WTC11 (cell line): ENCODE data around the gene ENTHD1. TPM values are rescaled to one million over a fixed set of nuclear protein-coding genes. Genes with fewer than 3 reads are reported as not detected.
A peak's percentile ranks its signal among the peaks of the same experiment; 100 is the strongest.

Source experiments
- ATAC-seq: fragments of 200-7000 bp; cut with Tn5 transposase; 2 replicates; pipeline ENCODE4 v1.10.0; 2021; ENCODE audit warnings: mild to moderate bottlenecking, moderate library complexity
- CTCF ChIA-PET: fragments of 300-600 bp; sonication (Branson Sonifier 250); formaldehyde crosslinking; loops from one replicate; lab custom pipeline; 2021; ENCODE audit warnings: antibody characterized with exemption; lab: Charles Lee
- POLR2A ChIA-PET: fragments of 350-600 bp; sonication (Branson Sonifier 250); formaldehyde crosslinking; loops from one replicate; lab custom pipeline; 2021; ENCODE audit warnings: antibody characterized with exemption; lab: Charles Lee
- DNase-seq: peaks from one replicate; pipeline ENCODE4 v3.0.0; 2021; ENCODE audit warnings: low spot score
- H3K27ac Mint-ChIP-seq: 2 replicates; pipeline ENCODE4 v1.8.0; 2021; ENCODE audit warnings: mixed read lengths
- H3K27me3 Mint-ChIP-seq: 2 replicates; pipeline ENCODE4 v1.8.0; 2021; ENCODE audit warnings: low read depth, mild to moderate bottlenecking, moderate library complexity, mixed read lengths
- H3K36me3 Mint-ChIP-seq: 2 replicates; pipeline ENCODE4 v1.8.0; 2021; ENCODE audit warnings: mixed read lengths
- H3K4me1 Mint-ChIP-seq: 2 replicates; pipeline ENCODE4 v1.8.0; 2022; ENCODE audit warnings: mixed read lengths
- H3K4me3 Mint-ChIP-seq: 2 replicates; pipeline ENCODE4 v1.8.0; 2021; ENCODE audit warnings: mild to moderate bottlenecking, moderate library complexity, mixed read lengths
- H3K9me3 Mint-ChIP-seq: 2 replicates; pipeline ENCODE4 v1.8.0; 2021; ENCODE audit warnings: mixed read lengths
- ATF1 ChIP-seq: sonication (generic); formaldehyde crosslinking; IDR thresholded peaks from 2 replicates; pipeline ENCODE4 v1.8.1; 2023; ENCODE audit warnings: mild to moderate bottlenecking, moderate library complexity, missing genetic modification reagents
- CTCF ChIP-seq: fragments of 200-600 bp; IDR thresholded peaks from 2 replicates; pipeline ENCODE4 v1.8.0; 2022; ENCODE audit warnings: antibody characterized with exemption
- EMX1 ChIP-seq: fragments of 250-450 bp; sonication (Bioruptor Pico); IDR thresholded peaks from 2 replicates; pipeline ENCODE4 v1.8.0; 2021; ENCODE audit warnings: mild to moderate bottlenecking
- GTF2I ChIP-seq: fragments of 250-450 bp; sonication (Bioruptor Pico); conservative IDR thresholded peaks from 2 replicates; pipeline ENCODE4 v1.4.0; 2021; ENCODE audit warnings: mild to moderate bottlenecking
- HMGA2 ChIP-seq: fragments of 250-450 bp; sonication (Bioruptor Pico); IDR thresholded peaks from 2 replicates; pipeline ENCODE4 v1.4.0; 2021; ENCODE audit warnings: mild to moderate bottlenecking, moderate library complexity
- NR2C2 ChIP-seq: sonication (generic); formaldehyde crosslinking; IDR thresholded peaks from 2 replicates; pipeline ENCODE4 v1.8.0; 2022; ENCODE audit warnings: mild to moderate bottlenecking, missing genetic modification reagents
- PRRX2 ChIP-seq: fragments of 250-450 bp; sonication (Bioruptor Pico); IDR thresholded peaks from 2 replicates; pipeline ENCODE4 v1.8.0; 2021; ENCODE audit warnings: mild to moderate bottlenecking
- SMAD3 ChIP-seq: sonication (generic); formaldehyde crosslinking; IDR thresholded peaks from 2 replicates; pipeline ENCODE4 v1.8.0; 2022; ENCODE audit warnings: missing genetic modification reagents, mild to moderate bottlenecking, borderline replicate concordance
- TEAD1 ChIP-seq: sonication (generic); formaldehyde crosslinking; IDR thresholded peaks from 2 replicates; pipeline ENCODE4 v1.8.0; 2022; ENCODE audit warnings: mild to moderate bottlenecking, missing genetic modification reagents
- ZMAT4 ChIP-seq: fragments of 250-450 bp; sonication (Bioruptor Pico); IDR thresholded peaks from 2 replicates; pipeline ENCODE4 v1.9.0; 2021; ENCODE audit warnings: mild to moderate bottlenecking
- ZNF263 ChIP-seq: sonication (generic); formaldehyde crosslinking; IDR thresholded peaks from 2 replicates; pipeline ENCODE4 v1.8.1; 2022; ENCODE audit warnings: low read depth, mild to moderate bottlenecking, moderate library complexity, missing genetic modification reagents
- ZNF512 ChIP-seq: sonication (generic); formaldehyde crosslinking; IDR thresholded peaks from 2 replicates; pipeline ENCODE4 v1.8.1; 2022; ENCODE audit warnings: missing genetic modification reagents, borderline replicate concordance
- total RNA-seq: library from RNA; stranded (reverse); gene quantifications from 3 replicates; pipeline ENCODE4 v1.2.3, GENCODE V29; 2021
- TF ChIP-seq, protein P1 (sequence below): fragments of 250-450 bp; sonication (Bioruptor Pico); conservative IDR thresholded peaks from 2 replicates; pipeline ENCODE4 v1.9.0; 2021; ENCODE audit warnings: mild to moderate bottlenecking
- TF ChIP-seq, protein P2 (sequence below): sonication (generic); formaldehyde crosslinking; IDR thresholded peaks from 2 replicates; pipeline ENCODE4 v1.8.1; 2023; ENCODE audit warnings: mild to moderate bottlenecking, missing genetic modification reagents
- TF ChIP-seq, protein P3 (sequence below): sonication (generic); formaldehyde crosslinking; IDR thresholded peaks from 2 replicates; pipeline ENCODE4 v1.8.1; 2022; ENCODE audit warnings: low read depth, missing genetic modification reagents, borderline replicate concordance
- TF ChIP-seq, protein P4 (sequence below): sonication (generic); formaldehyde crosslinking; IDR thresholded peaks from 2 replicates; pipeline ENCODE4 v1.8.0; 2022; ENCODE audit warnings: mild to moderate bottlenecking, missing genetic modification reagents

The ENTHD1 gene
- total RNA-seq, 1 experiment from 2014 or later: not detected

GRCh38 chr22:39808081-39808480, 85.5 kb downstream of the ENTHD1 start:
- H3K27ac Mint-ChIP-seq: no peak overlapping the region
- CTCF ChIA-PET: interaction anchor here (0.5 to 1.5 kb wide), 27 partner anchors 11 to 273 kb away, joined by 3 to 15 read pairs (median 4); no protein-coding TSS in a partner anchor
- peaks cover under 1% of the 10 kb centered on the region for H3K27me3 Mint-ChIP-seq
- no peaks in the 10 kb centered on the region for H3K36me3 Mint-ChIP-seq
- H3K4me3 Mint-ChIP-seq: no peak overlapping the region
- ATAC-seq: peak; percentile 76
- TF ChIP-seq ZNF263 (no peak), CTCF (peak; percentile 43), NR2C2 (CRISPR knock-in tag) (no peak), ATF1 (CRISPR knock-in tag) (no peak), HMGA2 (CRISPR knock-in tag) (no peak)
- H3K9me3 Mint-ChIP-seq: no peaks in the 10 kb centered on the region
- POLR2A ChIA-PET: no interaction called here
- DNase-seq: peak; percentile 78
- peaks cover 3% of the 10 kb centered on the region; the same call in 1 of the 2 replicates for H3K4me1 Mint-ChIP-seq

DNA sequence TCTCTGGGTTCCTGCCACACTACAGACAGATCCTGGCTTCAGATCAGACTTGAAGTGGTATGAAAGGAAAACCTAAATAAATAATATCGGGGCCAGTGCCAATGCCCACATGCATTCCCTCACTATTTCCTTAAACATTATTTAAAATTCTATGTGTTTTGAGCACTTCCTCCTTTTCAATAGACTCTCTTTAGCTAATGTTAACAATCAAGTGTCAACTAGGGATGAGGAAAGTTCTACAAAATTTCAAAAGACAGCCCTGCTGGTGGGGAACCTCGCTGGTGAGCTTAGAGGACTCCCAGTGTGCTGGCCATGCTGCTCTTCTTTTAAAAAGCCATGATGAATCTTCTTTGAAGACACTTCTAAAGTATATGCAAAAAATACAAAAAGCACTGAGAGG, 87.5 kb downstream of the ENTHD1 start:
- no peaks in the 10 kb centered on the region for H3K9me3 Mint-ChIP-seq
- TF ChIP-seq PRRX2 (CRISPR knock-in tag) (no peak), ZMAT4 (CRISPR knock-in tag) (no peak), SMAD3 (no peak), ZNF512 (CRISPR knock-in tag) (no peak), EMX1 (CRISPR knock-in tag) (no peak), TEAD1 (CRISPR knock-in tag) (no peak), GTF2I (CRISPR knock-in tag) (no peak)
- TF ChIP-seq, protein P1, sequence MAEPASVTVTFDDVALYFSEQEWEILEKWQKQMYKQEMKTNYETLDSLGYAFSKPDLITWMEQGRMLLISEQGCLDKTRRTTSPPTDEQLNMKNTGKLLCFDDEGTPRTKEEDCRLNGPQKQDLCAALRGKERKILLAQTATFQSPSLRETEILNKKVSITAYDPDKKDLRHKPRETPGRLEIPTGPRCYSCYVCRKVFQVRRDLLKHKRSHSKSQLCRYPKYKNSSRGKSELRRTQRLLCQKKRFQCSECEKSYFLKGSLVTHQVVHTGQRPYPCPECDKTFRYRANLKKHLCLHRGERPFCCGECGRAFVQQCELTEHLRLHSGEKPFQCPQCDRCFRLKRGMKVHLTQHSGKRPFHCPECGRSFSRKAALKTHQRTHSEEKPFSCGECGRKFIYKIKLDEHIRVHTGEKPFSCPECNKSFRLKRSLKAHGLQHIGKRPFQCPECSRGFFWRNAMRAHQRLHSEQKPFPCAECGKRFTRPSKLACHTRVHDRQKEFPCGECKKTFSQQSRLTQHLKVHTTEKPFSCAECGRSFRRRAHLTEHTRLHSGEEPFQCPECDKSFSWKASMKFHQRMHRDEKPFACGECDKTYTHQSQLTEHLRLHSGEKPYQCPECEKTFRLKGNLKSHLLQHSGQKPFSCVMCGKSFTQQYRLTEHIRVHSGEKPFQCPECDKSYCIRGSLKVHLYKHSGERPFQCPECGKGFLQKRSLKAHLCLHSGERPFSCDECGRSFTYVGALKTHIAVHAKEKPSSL: no peak
- TF ChIP-seq, protein P2, sequence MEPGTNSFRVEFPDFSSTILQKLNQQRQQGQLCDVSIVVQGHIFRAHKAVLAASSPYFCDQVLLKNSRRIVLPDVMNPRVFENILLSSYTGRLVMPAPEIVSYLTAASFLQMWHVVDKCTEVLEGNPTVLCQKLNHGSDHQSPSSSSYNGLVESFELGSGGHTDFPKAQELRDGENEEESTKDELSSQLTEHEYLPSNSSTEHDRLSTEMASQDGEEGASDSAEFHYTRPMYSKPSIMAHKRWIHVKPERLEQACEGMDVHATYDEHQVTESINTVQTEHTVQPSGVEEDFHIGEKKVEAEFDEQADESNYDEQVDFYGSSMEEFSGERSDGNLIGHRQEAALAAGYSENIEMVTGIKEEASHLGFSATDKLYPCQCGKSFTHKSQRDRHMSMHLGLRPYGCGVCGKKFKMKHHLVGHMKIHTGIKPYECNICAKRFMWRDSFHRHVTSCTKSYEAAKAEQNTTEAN (CRISPR knock-in tag): no peak
- TF ChIP-seq, protein P3, sequence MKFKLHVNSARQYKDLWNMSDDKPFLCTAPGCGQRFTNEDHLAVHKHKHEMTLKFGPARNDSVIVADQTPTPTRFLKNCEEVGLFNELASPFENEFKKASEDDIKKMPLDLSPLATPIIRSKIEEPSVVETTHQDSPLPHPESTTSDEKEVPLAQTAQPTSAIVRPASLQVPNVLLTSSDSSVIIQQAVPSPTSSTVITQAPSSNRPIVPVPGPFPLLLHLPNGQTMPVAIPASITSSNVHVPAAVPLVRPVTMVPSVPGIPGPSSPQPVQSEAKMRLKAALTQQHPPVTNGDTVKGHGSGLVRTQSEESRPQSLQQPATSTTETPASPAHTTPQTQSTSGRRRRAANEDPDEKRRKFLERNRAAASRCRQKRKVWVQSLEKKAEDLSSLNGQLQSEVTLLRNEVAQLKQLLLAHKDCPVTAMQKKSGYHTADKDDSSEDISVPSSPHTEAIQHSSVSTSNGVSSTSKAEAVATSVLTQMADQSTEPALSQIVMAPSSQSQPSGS: no peak
- TF ChIP-seq, protein P4, sequence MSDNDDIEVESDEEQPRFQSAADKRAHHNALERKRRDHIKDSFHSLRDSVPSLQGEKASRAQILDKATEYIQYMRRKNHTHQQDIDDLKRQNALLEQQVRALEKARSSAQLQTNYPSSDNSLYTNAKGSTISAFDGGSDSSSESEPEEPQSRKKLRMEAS (CRISPR knock-in tag): no peak
- TF ChIP-seq, all 79 proteins: peak for 0
- peaks cover 4% of the 10 kb centered on the region for H3K27me3 Mint-ChIP-seq
- peaks cover 3% of the 10 kb centered on the region; the same call in 1 of the 2 replicates for H3K4me1 Mint-ChIP-seq
- H3K27ac Mint-ChIP-seq: no peak overlapping the region
- no peaks in the 10 kb centered on the region for H3K36me3 Mint-ChIP-seq
- DNase-seq (no peak), ATAC-seq (no peak)
- CTCF ChIA-PET: interaction anchor here (0.7 to 1.5 kb wide), 5 partner anchors 17 to 271 kb away, joined by 3 to 5 read pairs (median 3); no protein-coding TSS in a partner anchor
- POLR2A ChIA-PET: no interaction called here
- no peak overlapping the region for H3K4me3 Mint-ChIP-seq
